Adrenal gland (tissue), 5 donors: Measurements from ENCODE around the gene MRPS35.

Source experiments
- POLR2A ChIP-seq, 2 donors: fragments of 450-650 bp; IDR thresholded peaks; one replicate each; pipeline ENCODE4 v1.6.1; 2017; ENCODE audit warnings: antibody characterized with exemption in 2 of 2, mild to moderate bottlenecking in 2 of 2, moderate library complexity in 1 of 2
- TF ChIP-seq, protein P1 (sequence below), 6 experiments: fragments of 450-650 bp in 4 of 6; fragments of 200-600 bp in 2 of 6; sonication (generic) in 1 of 6; IDR thresholded peaks; 1 replicate in 5 of 6; 2 replicates in 1 of 6; pipeline versions ENCODE4 v1.5.1 to v1.8.0; 2016 to 2021; ENCODE audit warnings: antibody characterized with exemption in 6 of 6, mild to moderate bottlenecking in 2 of 6, moderate library complexity in 1 of 6
- donor health status: DM: no; HTN: no; CAD: no.

DNA sequence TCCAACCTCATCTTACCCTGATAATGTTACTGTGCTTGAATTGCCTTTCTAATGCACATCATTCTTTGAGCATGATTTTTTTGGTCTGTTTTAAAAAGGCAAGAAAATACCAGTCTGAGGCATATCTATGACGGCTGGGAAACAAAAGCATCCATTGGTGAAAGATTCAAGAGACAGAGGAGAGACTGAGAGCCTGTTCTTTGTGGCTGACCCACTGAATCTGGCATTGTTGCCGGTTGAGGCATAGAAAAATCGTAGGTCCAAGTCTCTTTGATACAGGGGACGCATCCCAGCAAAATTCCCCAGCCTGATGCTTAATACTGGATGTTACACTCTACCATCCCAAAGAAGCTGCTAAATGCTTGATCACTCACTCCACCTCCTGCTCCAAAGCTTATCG, 66.5 kb downstream of the MRPS35 start:
- TF ChIP-seq, protein P1, sequence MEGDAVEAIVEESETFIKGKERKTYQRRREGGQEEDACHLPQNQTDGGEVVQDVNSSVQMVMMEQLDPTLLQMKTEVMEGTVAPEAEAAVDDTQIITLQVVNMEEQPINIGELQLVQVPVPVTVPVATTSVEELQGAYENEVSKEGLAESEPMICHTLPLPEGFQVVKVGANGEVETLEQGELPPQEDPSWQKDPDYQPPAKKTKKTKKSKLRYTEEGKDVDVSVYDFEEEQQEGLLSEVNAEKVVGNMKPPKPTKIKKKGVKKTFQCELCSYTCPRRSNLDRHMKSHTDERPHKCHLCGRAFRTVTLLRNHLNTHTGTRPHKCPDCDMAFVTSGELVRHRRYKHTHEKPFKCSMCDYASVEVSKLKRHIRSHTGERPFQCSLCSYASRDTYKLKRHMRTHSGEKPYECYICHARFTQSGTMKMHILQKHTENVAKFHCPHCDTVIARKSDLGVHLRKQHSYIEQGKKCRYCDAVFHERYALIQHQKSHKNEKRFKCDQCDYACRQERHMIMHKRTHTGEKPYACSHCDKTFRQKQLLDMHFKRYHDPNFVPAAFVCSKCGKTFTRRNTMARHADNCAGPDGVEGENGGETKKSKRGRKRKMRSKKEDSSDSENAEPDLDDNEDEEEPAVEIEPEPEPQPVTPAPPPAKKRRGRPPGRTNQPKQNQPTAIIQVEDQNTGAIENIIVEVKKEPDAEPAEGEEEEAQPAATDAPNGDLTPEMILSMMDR (IDR thresholded peaks at IDR 0.05), result no peak
- TF ChIP-seq POLR2A (IDR thresholded peaks at IDR 0.05), result no peak
